Hippocampal formation (tissue), 2 donors: ENCODE measurements around the gene OXCT1.
"Not testable (repeated sequence)": the region's sequence is repeated elsewhere in the genome, so short reads cannot be mapped to it uniquely, and the experiment has no call there.

Experiments used
- DNase-seq, 2 donors: peaks; one replicate each; lab custom pipeline; 2025; lab: John Stamatoyannopoulos, UW

Gene OXCT1

GRCh38 chr5:41773799-41774198 is 96.4 kb downstream of the OXCT1 start:
- DNase-seq: no peak

GRCh38 chr5:41772785-41773442 is 97.3 kb downstream of the OXCT1 start:
- DNase-seq: no peak

- DNase-seq: no peak
Measured at GRCh38 chr5:41772056-41772455, 98.2 kb downstream of the OXCT1 start.

- DNase-seq: no peak
Measured at GRCh38 chr5:41770799-41771198, 99.4 kb downstream of the OXCT1 start.

- no peak for DNase-seq
Measured at GRCh38 chr5:41768692-41769091, 101.5 kb downstream of the OXCT1 start.

- DNase-seq: no peak
Measured at GRCh38 chr5:41764650-41765049, 105.6 kb downstream of the OXCT1 start.

GRCh38 chr5:41763574-41763973 is 106.7 kb downstream of the OXCT1 start:
- DNase-seq: no peak

- DNase-seq: no peak
Measured at GRCh38 chr5:41763081-41763480, 107.1 kb downstream of the OXCT1 start.

- DNase-seq: no peak
Measured at GRCh38 chr5:41762426-41762825, 107.8 kb downstream of the OXCT1 start.

GRCh38 chr5:41761663-41762062 is 108.6 kb downstream of the OXCT1 start:
- DNase-seq: no peak

- no peak for DNase-seq
Measured at GRCh38 chr5:41755705-41756104, 114.5 kb downstream of the OXCT1 start.

GRCh38 chr5:41754857-41755256 is 115.4 kb downstream of the OXCT1 start:
- DNase-seq: no peak

GRCh38 chr5:41751867-41752266 is 118.4 kb downstream of the OXCT1 start:
- DNase-seq: no peak

- DNase-seq: no peak
Measured at GRCh38 chr5:41748631-41749030, 121.6 kb downstream of the OXCT1 start.

- DNase-seq: no peak
Measured at GRCh38 chr5:41747708-41748107, 122.5 kb downstream of the OXCT1 start.

- no peak for DNase-seq
Measured at GRCh38 chr5:41747301-41747700, 122.9 kb downstream of the OXCT1 start.

GRCh38 chr5:41742608-41743007 is 127.6 kb downstream of the OXCT1 start:
- DNase-seq: not testable (repeated sequence)

GRCh38 chr5:41738710-41739354 is 131.4 kb downstream of the OXCT1 start:
- no peak for DNase-seq

- DNase-seq: no peak
Measured at GRCh38 chr5:41736641-41737040, 133.6 kb downstream of the OXCT1 start.

GRCh38 chr5:41735213-41735612 is 135.0 kb downstream of the OXCT1 start:
- DNase-seq: no peak

GRCh38 chr5:41729381-41729780 is 140.8 kb downstream of the OXCT1 start:
- DNase-seq: not testable (repeated sequence)

- no peak for DNase-seq
Measured at GRCh38 chr5:41728281-41728680, 141.9 kb downstream of the OXCT1 start.

- DNase-seq: no peak
Measured at GRCh38 chr5:41722359-41722950, 147.8 kb downstream of the OXCT1 start.
